ENCODE results near the gene STK4.

Gene STK4

GRCh38 chr20:44954211-44954610, 12.1 kb upstream of the STK4 start:
- no peak for DNase-seq (ENCODE audit: low read depth)

- DNase-seq (ENCODE audit: low read depth): no peak
These were observed 11.0 kb upstream of the STK4 start for GRCh38 chr20:44955270-44955669.

- no peak for DNase-seq (ENCODE audit: low read depth)
These were observed 9.9 kb upstream of the STK4 start for GRCh38 chr20:44956410-44956809.

GRCh38 chr20:44958276-44958675, 8.0 kb upstream of the STK4 start:
- no peak for DNase-seq (ENCODE audit: low read depth)

GRCh38 chr20:44959082-44959637, 7.2 kb upstream of the STK4 start:
- DNase-seq (ENCODE audit: low read depth): no peak

- no peak for DNase-seq (ENCODE audit: low read depth)
These were observed 6.6 kb upstream of the STK4 start for GRCh38 chr20:44959638-44960102.

GRCh38 chr20:44960103-44960852, 6.0 kb upstream of the STK4 start, which contains the start of gene TOMM34:
TSS of gene TOMM34 (minus strand) at chr20:44960397. CDS start at chr20:44960333, 64 bp downstream.
- peak; percentile 73 for DNase-seq (ENCODE audit: low read depth)

GRCh38 chr20:44961011-44961869, 5.1 kb upstream of the STK4 start:
- DNase-seq (ENCODE audit: low read depth): no peak

GRCh38 chr20:44961870-44962267, 4.4 kb upstream of the STK4 start:
- no peak for DNase-seq (ENCODE audit: low read depth)

- DNase-seq (ENCODE audit: low read depth): no peak
These were observed 3.8 kb upstream of the STK4 start for GRCh38 chr20:44962483-44962882.

GRCh38 chr20:44963325-44964215, 2.7 kb upstream of the STK4 start:
- no peak for DNase-seq (ENCODE audit: low read depth)

GRCh38 chr20:44965651-44966029, 672 bp upstream of the STK4 start:
- no peak for DNase-seq (ENCODE audit: low read depth)

GRCh38 chr20:44967207-44967807, 995 bp downstream of the STK4 start:
- DNase-seq (ENCODE audit: low read depth): no peak

GRCh38 chr20:44969300-44969894, 3.1 kb downstream of the STK4 start:
- no peak for DNase-seq (ENCODE audit: low read depth)

- no peak for DNase-seq (ENCODE audit: low read depth)
These were observed 4.0 kb downstream of the STK4 start for GRCh38 chr20:44970243-44970757.

- DNase-seq (ENCODE audit: low read depth): peak; percentile 71
These were observed 6.7 kb downstream of the STK4 start for GRCh38 chr20:44973053-44973452.

- DNase-seq (ENCODE audit: low read depth): no peak
These were observed 10.4 kb downstream of the STK4 start for GRCh38 chr20:44976698-44977097.

- no peak for DNase-seq (ENCODE audit: low read depth)
These were observed 12.8 kb downstream of the STK4 start for GRCh38 chr20:44979090-44979621.

- no peak for DNase-seq (ENCODE audit: low read depth)
These were observed 15.6 kb downstream of the STK4 start for GRCh38 chr20:44981736-44982406.

Measured in GM04504 (cell line).